CD4-positive, alpha-beta T cell treated with Interleukin-21 for 1 hour (primary cell): ENCODE results near the gene TOM1L2.
"Not testable (repeated sequence)": the region's sequence is repeated elsewhere in the genome, so short reads cannot be mapped to it uniquely, and the experiment has no call there.

Source experiments
- DNase-seq: peaks from one replicate; pipeline ENCODE4 v3.0.0-alpha.2; 2020

The TOM1L2 gene

GRCh38 chr17:17940441-17940911 lies 31.7 kb downstream of the TOM1L2 start:
- DNase-seq: no peak

GRCh38 chr17:17939941-17940340 lies 32.3 kb downstream of the TOM1L2 start:
- not testable (repeated sequence) for DNase-seq

- DNase-seq: no peak
Measured at GRCh38 chr17:17938388-17939107, 33.7 kb downstream of the TOM1L2 start.

- no peak for DNase-seq
Measured at GRCh38 chr17:17937958-17938357, 34.2 kb downstream of the TOM1L2 start.

GRCh38 chr17:17937201-17937853 lies 34.9 kb downstream of the TOM1L2 start:
- DNase-seq: no peak

GRCh38 chr17:17935321-17936271 lies 36.6 kb downstream of the TOM1L2 start:
- no peak for DNase-seq

GRCh38 chr17:17934806-17935205 lies 37.4 kb downstream of the TOM1L2 start:
- DNase-seq: no peak

GRCh38 chr17:17934214-17934613 lies 38.0 kb downstream of the TOM1L2 start:
- no peak for DNase-seq

GRCh38 chr17:17933775-17934174 lies 38.4 kb downstream of the TOM1L2 start:
- DNase-seq: no peak

GRCh38 chr17:17931159-17931558 lies 41.0 kb downstream of the TOM1L2 start:
- DNase-seq: no peak

GRCh38 chr17:17930674-17931073 lies 41.5 kb downstream of the TOM1L2 start:
- no peak for DNase-seq

- no peak for DNase-seq
Measured at GRCh38 chr17:17929655-17930380, 42.4 kb downstream of the TOM1L2 start.

- no peak for DNase-seq
Measured at GRCh38 chr17:17928398-17929287, 43.6 kb downstream of the TOM1L2 start.

- no peak for DNase-seq
Measured at GRCh38 chr17:17926840-17927449, 45.3 kb downstream of the TOM1L2 start.

GRCh38 chr17:17926036-17926435 lies 46.2 kb downstream of the TOM1L2 start:
- no peak for DNase-seq

GRCh38 chr17:17924857-17925250 lies 47.3 kb downstream of the TOM1L2 start:
- DNase-seq: no peak

- DNase-seq: no peak
Measured at GRCh38 chr17:17924131-17924856, 47.9 kb downstream of the TOM1L2 start.

- DNase-seq: no peak
Measured at GRCh38 chr17:17922070-17922614, 50.1 kb downstream of the TOM1L2 start.

- no peak for DNase-seq
Measured at GRCh38 chr17:17921192-17922069, 50.8 kb downstream of the TOM1L2 start.
